Mammary epithelial cell (primary cell): ENCODE data around the gene GALNT2.

Experiments
- EZH2 ChIP-seq: IDR thresholded peaks from 2 replicates; pipeline ENCODE4 v1.6.1; 2012; ENCODE audit warnings: low read length, inconsistent platforms, borderline replicate concordance
- TF ChIP-seq, protein P1 (sequence below), 2 donors: IDR thresholded peaks in 1 of 2; conservative IDR thresholded peaks in 1 of 2; 2 replicates each; pipeline ENCODE4 v1.5.1; 2011 to 2012; ENCODE audit warnings: inconsistent platforms in 2 of 2, low read length in 2 of 2, mild to moderate bottlenecking in 2 of 2, control low read depth in 1 of 2, low read depth in 1 of 2; ENCODE audit not compliant: insufficient read depth in 1 of 2; ENCODE audit errors: extremely low read depth in 1 of 2

- TF ChIP-seq, protein P1, sequence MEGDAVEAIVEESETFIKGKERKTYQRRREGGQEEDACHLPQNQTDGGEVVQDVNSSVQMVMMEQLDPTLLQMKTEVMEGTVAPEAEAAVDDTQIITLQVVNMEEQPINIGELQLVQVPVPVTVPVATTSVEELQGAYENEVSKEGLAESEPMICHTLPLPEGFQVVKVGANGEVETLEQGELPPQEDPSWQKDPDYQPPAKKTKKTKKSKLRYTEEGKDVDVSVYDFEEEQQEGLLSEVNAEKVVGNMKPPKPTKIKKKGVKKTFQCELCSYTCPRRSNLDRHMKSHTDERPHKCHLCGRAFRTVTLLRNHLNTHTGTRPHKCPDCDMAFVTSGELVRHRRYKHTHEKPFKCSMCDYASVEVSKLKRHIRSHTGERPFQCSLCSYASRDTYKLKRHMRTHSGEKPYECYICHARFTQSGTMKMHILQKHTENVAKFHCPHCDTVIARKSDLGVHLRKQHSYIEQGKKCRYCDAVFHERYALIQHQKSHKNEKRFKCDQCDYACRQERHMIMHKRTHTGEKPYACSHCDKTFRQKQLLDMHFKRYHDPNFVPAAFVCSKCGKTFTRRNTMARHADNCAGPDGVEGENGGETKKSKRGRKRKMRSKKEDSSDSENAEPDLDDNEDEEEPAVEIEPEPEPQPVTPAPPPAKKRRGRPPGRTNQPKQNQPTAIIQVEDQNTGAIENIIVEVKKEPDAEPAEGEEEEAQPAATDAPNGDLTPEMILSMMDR (conservative IDR thresholded peaks at IDR 0.05 in 1 of 2, IDR thresholded peaks at IDR 0.05 in 1 of 2; ENCODE audit: extremely low read depth in 1 of 2, insufficient read depth in 1 of 2, low read depth in 1 of 2, low read length in 2 of 2), result no peak
- no peak for TF ChIP-seq EZH2
Measured at GRCh38 chr1:230172016-230172537, 105.0 kb downstream of the GALNT2 start.
